ENCODE data around the gene FEZ2. TPM values are rescaled to one million over a fixed set of nuclear protein-coding genes. Genes with fewer than 3 reads are reported as not detected.

Gene FEZ2
- total RNA-seq, 1 experiment from 2014 or later, result 22.2 TPM

DNA sequence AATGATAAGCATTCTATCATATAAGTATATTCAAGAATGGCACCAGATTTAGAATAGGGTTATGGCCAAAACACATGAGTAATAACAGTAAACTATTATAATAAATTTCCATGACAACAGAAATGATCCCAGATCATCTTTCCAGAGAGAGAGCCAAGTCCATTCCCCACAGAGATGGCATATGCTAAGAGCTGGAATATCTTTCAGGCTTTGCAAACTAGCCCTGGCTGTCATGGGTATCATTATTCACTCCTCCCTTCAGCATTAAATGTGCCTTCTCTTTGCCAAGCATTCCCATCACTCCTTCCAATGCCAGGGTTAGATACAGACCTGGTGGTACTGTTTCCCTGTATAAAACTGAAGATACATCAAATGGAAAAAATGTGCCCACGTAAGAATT lies 10.9 kb downstream of the FEZ2 start (continued):
- TF ChIP-seq AFF4 (CRISPR knock-in tag; IDR thresholded peaks at IDR 0.05; ENCODE audit: borderline replicate concordance), result no peak

GRCh38 chr2:36586672-36587071 lies 11.3 kb downstream of the FEZ2 start:
- Mint-ChIP-seq H3K27me3 (ENCODE audit: low read depth) (no peaks in the 10 kb centered on the region), H3K4me1 (no peaks in the 10 kb centered on the region), H3K4me3 (no peak overlapping the region), H3K36me3 (peaks cover 36% of the 10 kb centered on the region), H3K9me3 (no peaks in the 10 kb centered on the region), H3K27ac (no peak overlapping the region)
- CTCF ChIA-PET, result interaction anchor here (1.9 kb wide), 1 partner anchor 77 kb away, joined by 6 read pairs; no protein-coding TSS in a partner anchor
- POLR2A ChIA-PET, result no interaction called here
- ATAC-seq, result no peak
- TF ChIP-seq ZNF416 (CRISPR knock-in tag; IDR thresholded peaks at IDR 0.05), result no peak
- TF ChIP-seq MXD4 (CRISPR knock-in tag; IDR thresholded peaks at IDR 0.05; ENCODE audit: borderline replicate concordance), result no peak
- no peak for TF ChIP-seq GABPB1 (CRISPR knock-in tag; IDR thresholded peaks at IDR 0.05)
- no peak for TF ChIP-seq ATF6 (CRISPR knock-in tag; IDR thresholded peaks at IDR 0.05)
- TF ChIP-seq ATF1 (CRISPR knock-in tag; IDR thresholded peaks at IDR 0.05), result no peak
- TF ChIP-seq TEAD1 (CRISPR knock-in tag; IDR thresholded peaks at IDR 0.05), result no peak
- no peak for TF ChIP-seq EMX1 (CRISPR knock-in tag; IDR thresholded peaks at IDR 0.05)
- TF ChIP-seq PRRX2 (CRISPR knock-in tag; IDR thresholded peaks at IDR 0.05), result no peak
- no peak for TF ChIP-seq FOXK1 (CRISPR knock-in tag; IDR thresholded peaks at IDR 0.05)
- TF ChIP-seq NFE2L1 (CRISPR knock-in tag; IDR thresholded peaks at IDR 0.05), result no peak
- no peak for TF ChIP-seq JUN (CRISPR knock-in tag; IDR thresholded peaks at IDR 0.05)
- TF ChIP-seq ATF3 (CRISPR knock-in tag; conservative IDR thresholded peaks at IDR 0.05), result no peak
- no peak for TF ChIP-seq CBFB (CRISPR knock-in tag; IDR thresholded peaks at IDR 0.05; ENCODE audit: low read depth)
- TF ChIP-seq NR3C1 (CRISPR knock-in tag; conservative IDR thresholded peaks at IDR 0.05; ENCODE audit: low read depth), result no peak
- no peak for TF ChIP-seq PREB (CRISPR knock-in tag; IDR thresholded peaks at IDR 0.05; ENCODE audit: borderline replicate concordance)
- TF ChIP-seq, protein P1, sequence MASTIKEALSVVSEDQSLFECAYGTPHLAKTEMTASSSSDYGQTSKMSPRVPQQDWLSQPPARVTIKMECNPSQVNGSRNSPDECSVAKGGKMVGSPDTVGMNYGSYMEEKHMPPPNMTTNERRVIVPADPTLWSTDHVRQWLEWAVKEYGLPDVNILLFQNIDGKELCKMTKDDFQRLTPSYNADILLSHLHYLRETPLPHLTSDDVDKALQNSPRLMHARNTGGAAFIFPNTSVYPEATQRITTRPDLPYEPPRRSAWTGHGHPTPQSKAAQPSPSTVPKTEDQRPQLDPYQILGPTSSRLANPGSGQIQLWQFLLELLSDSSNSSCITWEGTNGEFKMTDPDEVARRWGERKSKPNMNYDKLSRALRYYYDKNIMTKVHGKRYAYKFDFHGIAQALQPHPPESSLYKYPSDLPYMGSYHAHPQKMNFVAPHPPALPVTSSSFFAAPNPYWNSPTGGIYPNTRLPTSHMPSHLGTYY (CRISPR knock-in tag; IDR thresholded peaks at IDR 0.05), result no peak
- no peak for TF ChIP-seq PRDM15 (CRISPR knock-in tag; IDR thresholded peaks at IDR 0.05)
- TF ChIP-seq ZNF281 (CRISPR knock-in tag; IDR thresholded peaks at IDR 0.05), result no peak
- no peak for DNase-seq (ENCODE audit: low spot score)

All from WTC11 (cell line).